Stimulated activated CD8-positive, alpha-beta memory T cell treated with anti-CD3 and anti-CD28 coated beads, Interleukin-4, amount 100 ng/mL, for 24 hours (primary cell): ENCODE data around the gene CFP.

ENCODE experiments used
- DNase-seq: peaks from one replicate; pipeline ENCODE4 v3.0.0-alpha.2; 2020; ENCODE audit warnings: low read depth

The CFP gene

DNA sequence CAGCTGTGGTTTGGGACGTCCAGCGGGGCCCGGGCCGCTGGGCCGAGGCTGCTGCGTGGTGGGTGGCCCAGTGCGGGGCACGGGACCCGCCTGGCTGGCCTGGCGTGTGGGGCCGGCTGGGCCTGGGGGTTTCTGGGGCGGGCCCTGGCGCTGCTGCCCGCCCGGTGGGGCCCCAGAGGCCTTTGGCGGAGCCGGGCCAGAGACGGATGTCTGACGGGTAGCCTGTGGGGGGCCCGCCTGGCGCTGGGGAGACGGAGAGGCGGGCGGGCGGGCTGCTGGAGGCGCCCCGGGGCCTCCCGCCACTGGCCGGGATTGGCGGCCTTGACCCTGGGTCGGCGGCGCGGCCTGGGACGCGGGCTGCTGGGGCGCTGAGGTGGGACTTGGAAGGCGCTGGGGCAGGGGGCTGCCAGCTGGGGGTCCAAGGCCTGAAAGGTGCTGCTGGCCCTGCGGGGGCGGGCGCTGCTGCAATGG, 55.6 kb downstream of the CFP start:
- no peak for DNase-seq

DNA sequence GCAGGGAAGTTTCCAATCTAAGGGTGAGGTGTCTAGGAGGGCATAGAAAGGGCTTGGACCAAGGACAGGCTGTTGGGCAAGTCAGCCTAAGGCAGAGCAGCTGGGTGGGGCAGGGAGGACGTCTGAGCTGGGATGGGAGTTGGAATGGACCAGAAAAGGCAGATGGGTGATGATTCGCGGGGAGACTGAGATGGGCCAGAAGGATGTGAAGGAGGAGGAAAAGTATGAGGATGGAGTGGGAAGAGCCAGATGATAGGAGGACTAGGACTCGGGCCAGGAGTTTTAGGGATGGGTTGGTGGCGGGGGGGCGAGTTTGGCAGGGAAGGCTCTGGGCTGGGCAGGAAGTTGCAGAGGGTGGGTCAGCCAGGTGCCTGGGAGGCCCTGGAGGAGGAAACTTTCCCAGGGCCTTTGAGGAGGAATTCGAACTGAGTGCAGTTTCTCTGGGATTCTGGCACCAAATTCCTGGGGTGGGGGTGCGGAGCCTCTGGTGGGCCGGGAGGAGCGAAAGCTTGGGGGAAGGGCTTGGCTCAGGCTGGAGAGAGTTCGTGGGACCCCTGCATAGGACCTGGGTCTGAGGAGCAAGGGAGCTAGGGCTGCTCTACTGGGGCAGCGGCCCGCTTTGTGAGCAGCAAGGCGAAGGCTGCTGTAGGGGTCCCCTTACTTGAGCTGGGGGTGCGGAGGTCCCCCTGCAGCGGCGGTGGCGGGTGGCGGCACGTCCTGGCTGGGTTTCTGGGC, 56.2 kb downstream of the CFP start:
- no peak for DNase-seq
